SKM-1 (cell line): Measurements from ENCODE around the gene LRMDA.

Source experiments
- DNase-seq: peaks from one replicate; lab custom pipeline; 2025; ENCODE audit not compliant: unreplicated experiment; lab: John Stamatoyannopoulos, UW

The LRMDA gene

DNA sequence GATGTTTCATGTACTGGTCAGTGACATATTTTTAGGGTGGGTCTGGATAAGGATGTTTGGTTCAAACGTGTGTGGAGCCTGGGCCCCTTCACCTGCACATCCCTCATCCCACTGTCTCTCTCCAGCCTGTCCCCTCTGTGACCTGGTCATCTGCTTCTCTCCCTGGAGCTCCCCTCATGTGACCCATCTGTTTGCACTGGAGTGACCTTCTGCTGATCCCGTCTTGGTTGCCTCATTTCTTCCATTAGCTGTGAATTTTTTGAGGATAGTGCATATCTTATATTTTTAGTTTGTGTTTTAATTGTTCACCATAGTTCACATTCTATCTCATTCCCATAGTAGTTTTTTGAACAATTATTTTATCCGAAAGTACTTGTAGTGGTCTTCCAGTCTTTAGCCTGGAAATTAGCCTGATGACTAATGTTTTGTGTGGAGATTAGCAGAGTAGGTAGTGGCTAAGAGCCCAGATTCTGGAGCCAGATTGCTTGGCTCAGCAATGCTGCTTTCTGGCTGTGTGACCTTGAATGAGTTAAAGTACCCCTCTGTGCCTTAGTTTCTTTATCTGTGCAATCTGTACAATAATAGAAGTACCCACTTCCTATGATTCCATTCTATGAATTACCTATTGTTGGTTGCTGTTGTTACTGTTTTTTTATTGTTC lies 224.5 kb downstream of the LRMDA start:
- no peak for DNase-seq

DNA sequence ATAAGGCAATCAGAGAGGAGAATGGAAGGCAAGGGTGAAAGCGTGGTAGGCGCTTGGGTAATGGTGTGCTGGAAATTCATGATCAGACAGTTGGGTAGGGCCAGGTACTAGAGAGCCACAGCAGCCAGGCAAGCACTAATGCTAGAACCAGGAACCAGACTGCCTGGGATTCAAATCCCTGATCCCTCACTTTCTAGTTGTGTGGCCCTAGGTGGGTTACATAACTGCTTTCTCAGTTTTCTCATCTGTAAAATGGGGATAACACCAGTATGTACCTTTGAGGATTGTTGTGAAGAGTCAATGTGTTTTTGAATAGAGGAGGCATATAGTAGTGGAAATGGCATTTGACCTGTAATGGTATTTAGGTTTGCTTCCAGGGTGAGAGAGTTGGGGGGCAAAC lies 225.9 kb downstream of the LRMDA start:
- DNase-seq, result no peak

DNA sequence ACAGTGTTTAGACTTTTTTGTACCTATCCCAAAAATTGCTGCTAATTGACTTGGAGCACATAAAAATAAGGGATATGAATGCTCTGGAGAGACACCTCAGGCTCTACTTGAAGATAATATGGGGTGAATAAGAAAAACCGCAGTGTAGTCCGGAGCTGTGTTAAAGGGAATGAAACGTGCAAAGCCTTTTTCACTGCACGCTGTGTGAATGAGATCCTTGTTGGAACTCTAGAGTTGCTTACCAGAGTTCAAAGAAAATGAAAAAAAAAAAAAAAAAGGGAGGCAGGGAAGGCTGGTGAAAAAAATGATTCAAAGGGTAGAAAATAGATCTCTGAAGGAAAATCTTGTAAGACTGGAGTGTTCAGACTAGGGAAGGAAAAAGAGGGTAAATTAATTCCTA lies 226.6 kb downstream of the LRMDA start:
- no peak for DNase-seq

DNA sequence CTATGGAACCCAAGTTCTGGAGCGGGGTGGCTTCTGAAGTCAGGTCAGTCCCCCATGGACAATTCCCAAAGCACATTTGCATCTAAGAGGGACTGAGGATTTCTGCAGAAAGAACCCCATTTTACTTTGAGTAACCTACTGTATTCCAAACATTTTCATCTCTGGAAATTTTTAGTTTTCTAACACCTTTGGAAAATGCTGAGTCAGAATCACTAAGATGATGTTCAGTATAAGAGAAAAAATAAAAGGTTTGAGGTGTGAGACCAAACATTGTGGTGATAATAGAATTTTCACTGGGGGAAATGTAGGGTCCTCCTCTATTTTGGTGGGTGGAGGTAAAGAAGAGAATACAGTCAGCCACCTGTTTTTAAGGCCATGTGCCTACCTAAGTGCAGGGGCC lies 227.1 kb downstream of the LRMDA start:
- no peak for DNase-seq

DNA sequence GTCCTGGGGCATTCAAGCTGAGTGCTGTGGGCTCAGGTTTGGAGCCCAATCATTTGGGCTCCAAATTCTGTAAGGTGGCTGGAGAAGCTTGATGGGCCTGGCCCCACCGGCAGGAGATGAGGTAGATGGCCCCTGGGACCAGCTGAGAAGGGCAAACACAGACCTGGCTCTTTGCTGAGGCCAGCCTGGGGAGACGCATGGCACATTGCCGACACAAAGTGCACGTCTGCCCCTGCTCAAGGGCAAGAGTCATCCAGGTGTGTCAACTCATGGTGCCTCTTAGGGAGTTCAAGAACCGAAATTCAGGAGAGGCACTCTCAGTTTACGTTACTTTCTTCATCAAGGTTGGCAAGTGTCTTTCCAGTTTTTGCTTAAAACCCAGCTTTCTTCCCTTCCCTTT lies 227.5 kb downstream of the LRMDA start:
- DNase-seq, result no peak

DNA sequence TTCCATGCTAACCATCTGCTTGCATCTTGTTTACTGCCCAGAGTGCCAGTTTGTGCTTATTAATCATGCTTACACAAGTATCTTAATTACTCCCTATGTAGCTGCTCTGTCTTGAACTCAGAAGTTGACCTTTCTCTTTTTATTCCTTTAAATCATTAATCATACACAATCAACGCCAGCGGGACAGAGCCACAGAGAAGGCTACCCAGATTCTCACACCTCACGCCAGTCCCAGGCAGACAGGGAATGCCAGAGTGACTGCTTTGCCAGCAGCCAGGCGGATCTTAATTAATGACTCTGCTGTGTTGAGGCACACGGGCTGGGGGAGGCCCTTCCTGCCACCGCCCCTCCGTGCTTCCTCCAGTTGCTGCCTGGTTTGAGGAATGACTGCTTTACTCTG lies 229.4 kb downstream of the LRMDA start:
- DNase-seq, result no peak

DNA sequence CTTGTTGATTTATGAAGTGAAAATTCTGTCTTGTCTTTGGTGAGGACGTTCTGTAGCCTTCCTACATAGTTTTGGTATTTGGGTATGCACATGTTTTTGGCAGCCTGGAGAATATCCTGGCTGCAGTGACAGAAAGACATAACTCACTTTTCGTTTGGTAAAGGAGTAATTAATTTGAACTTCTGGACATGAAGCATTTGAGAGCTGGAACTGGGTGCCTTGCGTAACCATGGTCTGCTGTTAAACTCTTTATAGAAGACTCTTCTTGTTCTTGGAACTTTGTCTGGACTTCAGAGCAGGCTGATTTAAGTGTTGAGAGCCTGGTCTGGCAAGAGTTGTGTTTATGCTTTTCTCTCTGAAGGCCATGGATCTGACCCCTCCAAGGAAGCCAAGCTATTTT lies 231.3 kb downstream of the LRMDA start:
- DNase-seq, result no peak

DNA sequence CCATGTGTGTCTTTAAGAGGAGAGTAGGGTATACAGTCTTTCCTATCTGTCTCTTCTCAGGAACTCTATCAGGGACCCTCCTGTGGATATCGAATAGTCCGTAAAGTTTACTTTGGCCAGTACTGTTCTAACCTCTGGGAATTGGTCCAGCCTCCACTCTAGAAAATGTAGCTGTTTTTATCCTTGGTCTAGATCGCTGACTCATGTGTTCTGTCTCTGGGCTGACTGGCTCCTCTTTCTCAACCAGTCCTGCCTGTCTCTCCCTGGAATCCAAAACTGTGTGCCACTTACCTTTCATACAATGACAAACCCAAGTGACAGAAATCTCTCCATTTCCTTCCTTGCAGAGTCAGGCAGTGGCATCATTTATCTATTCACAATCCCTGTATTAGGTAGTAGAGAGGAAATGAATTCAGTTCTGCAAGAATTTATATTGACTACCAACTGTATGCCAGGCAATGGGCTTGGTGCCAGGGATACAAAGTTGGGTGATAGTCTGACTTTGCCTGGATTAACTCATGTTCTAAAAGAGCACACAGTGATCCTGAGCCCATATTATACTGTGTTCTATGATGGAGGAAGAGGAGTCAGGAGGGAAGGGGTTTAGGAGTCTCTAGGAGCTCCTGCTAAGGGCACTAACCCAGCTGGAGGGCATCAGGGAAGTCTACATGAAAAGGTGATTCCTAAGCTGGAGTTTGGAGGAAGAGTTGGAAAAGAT lies 232.7 kb downstream of the LRMDA start:
- DNase-seq, result no peak

DNA sequence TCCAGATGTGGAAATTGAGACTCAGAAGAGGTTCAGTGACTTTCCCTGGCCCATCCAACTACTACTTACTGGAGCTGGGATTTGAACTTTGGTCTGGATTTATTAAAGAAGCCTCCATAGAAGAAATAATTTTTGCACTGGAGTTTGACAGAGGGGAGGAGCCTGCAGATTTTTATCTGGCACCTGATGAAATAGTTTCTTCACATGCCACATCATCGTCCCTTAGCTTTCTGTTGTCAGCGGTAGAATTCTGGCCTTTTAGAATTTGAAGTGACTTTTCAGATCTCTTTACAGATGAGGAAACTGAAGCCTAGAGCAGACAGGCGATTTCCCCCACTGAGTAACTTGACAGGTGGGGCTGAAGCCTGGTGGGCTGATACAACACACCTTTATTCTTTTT lies 233.5 kb downstream of the LRMDA start:
- DNase-seq, result no peak

DNA sequence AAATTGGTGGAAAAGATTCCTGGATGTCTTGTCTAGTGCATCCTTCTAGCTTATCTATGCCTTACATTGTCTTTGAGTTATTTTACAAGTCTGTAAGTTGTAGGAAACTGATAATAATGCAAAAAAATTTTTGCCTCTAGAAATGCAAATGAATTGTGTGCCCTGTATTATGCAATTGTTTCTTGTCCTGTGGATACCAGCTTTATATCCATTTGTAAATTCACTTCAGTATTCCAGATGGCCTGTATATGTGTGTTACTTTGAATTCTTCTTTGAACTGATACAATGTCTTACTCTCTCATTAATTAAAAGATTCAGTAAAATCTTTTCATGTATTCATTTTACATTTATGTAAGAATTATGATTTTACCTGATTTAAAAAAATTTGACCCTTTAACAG lies 234.3 kb downstream of the LRMDA start:
- DNase-seq, result no peak

DNA sequence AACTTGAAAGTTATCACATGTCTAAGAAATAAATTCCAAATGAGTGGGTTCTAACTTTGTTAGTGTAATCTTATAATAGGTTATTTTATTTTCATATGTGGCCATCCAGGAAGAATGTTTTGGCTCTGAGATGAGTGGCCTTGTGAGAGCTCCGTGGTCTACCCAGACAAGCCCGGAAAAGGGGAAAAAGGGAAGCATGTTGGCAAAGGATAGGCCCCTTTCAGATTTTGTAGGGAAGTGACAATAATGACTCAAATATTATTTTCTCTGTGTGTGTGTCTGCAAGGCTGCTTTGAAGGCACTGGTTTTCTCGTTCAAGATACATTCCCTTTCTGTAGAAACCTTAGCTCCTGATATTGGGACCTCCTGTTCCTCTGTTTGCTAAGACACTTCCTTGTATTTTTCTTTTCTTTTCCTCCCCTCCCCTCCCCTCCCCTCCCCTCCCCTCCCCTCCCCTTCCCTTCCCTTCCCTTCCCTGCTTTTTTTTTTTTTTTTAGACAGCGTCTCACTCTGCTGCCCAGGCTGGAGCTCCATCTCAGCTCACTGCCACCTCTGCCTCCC lies 240.8 kb downstream of the LRMDA start:
- DNase-seq, result no peak

DNA sequence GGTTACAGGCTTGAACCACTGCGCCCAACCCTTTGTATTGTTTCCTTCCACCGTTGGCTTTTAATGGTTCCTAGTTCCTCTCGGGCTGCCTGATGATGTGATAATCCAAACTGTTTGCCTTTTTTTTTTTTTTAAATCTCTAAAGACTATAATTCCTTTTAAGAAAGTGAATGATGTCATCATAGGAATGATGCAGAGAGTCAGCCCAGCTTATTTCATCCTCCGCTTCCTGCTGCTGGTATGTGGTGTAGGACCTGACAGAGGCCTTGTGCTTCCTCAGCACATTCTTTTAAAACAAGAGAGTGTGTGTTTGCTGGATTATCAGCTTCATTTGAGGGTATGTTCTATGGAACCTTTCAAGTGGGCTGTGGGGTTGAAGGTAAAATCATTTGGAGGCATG lies 241.4 kb downstream of the LRMDA start:
- no peak for DNase-seq

DNA sequence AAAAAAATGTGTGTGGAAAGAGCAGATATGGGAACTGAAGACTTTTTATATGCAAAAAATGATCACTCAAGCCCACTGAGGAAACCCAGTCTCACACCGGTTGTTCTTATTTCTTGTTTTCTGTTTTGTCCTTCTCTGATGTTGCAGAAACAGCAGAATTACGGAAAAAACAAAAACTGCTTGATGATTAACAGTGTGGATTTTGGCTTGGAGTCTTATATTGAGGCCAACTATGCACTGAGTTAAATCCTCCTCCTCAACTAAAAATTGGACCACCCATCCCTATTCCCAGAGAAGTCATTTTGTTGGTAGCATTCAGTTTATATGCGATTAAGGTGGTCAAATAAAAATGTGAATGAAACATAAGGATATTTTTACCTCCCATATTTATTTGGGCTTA lies 246.1 kb downstream of the LRMDA start:
- no peak for DNase-seq

DNA sequence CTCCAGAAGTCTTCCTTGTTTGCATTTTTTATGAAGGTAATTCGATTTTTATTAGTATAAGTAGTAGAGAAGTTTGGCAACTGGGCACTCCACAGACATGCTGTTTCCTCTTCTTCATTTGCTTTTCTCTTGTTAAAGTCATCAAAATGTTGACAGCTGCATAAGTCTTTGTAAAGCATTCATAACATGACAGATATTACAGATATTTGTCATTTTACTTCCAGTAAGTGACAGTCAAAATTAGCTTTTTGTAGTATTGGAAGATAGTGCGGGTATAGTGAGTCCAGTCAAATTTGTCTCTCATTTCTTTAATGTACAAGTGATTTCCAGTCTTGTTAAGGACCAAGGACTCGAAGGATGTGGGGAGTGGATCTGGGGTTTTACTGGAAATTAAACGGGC lies 247.1 kb downstream of the LRMDA start:
- DNase-seq, result no peak

DNA sequence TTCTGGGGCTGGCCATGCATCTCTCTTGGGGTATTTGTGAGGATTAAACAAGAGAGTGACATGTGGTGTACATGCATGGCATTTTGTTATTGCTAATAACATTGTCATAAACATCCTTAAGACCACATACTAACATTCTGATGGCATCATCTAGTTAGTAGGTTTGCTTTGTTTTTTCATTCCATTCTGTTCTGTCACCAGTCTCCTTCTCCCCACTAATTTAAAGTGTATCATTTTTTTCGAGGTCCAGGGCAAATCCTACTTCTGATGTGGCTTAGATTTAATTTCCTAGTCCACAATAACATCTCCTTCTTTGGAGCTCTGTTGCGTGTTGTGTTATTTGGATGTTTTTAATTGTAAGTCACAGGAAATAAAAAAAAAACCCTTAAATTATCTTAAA lies 248.1 kb downstream of the LRMDA start:
- DNase-seq, result no peak

DNA sequence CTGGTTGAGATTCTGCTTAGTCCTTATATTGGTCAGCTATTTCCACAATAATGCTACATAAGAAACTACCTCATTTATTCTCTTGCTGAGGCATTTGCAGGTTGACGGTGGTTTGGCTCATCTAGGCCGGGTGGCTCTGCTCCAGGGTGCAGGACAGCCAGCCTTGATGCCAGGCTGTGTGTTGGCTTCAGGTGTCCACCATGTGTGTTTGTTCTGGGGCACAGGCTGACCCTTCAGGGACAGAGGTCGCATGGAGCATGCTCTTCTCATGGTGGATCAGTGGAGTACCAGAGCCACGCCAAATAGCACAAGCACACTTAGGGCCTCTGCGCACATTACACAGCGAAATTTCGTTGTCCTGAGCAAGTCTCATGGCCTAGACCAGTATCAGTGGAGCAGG lies 249.9 kb downstream of the LRMDA start:
- no peak for DNase-seq

DNA sequence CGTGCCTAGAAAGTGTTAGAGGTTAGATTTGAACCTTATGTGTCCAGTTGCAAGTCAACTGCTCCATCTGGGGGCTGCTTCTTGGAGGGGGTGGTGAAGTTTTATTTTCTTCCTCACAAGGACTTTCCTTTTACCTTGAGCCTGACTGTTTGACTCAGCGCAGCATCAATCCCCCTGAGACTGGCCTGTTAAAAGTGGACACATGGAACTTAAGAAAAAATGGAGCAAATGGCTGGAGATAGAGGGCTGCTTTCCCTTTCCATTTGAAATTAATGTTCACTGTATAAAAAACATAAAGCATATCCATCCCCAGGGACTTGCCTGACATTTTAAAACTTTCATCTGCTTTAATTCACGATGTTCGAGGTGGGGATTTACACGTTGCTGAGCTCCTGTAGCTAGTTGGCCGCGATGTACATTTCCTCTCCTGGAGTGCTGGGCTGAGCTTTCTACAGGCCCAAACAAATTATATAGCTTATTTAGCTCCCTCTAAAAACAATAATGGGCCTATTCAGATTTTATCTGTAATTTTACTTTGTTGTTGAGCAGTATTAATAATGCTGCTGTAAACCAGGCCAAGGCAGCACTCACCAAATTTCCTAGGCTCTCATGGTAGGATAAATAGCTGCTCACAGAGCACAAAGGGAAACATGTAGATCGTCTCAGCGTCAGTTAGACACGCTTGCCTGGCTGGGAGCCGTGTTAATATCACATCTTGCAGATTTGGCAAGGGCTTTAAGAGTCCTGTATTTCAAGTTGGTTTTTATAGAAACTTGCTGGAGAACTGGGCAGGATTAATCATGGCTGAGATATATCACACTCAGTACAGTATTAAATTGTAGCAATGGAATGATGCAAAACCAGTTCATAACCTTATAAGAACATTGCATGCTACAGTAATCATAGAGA lies 251.5 kb downstream of the LRMDA start:
- DNase-seq, result no peak

DNA sequence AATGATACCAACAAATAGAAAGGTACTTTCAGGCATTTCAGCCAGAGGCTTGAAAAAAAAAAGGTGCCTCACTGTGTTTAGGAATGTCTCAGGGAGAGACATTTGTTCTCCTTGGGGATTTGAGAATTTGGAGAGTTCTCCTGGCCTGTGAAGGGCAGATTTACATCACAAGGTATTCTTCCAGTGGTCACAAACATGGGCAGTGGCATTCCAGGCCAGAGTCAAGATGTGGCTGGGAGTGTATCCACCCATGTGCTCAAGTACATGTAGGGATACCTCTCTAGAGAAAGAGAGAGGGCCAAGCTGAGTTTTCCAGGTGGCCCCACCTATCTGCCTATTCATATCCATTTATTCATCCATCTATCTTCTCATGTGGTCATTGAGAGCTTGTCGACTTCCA lies 253.8 kb downstream of the LRMDA start:
- no peak for DNase-seq

DNA sequence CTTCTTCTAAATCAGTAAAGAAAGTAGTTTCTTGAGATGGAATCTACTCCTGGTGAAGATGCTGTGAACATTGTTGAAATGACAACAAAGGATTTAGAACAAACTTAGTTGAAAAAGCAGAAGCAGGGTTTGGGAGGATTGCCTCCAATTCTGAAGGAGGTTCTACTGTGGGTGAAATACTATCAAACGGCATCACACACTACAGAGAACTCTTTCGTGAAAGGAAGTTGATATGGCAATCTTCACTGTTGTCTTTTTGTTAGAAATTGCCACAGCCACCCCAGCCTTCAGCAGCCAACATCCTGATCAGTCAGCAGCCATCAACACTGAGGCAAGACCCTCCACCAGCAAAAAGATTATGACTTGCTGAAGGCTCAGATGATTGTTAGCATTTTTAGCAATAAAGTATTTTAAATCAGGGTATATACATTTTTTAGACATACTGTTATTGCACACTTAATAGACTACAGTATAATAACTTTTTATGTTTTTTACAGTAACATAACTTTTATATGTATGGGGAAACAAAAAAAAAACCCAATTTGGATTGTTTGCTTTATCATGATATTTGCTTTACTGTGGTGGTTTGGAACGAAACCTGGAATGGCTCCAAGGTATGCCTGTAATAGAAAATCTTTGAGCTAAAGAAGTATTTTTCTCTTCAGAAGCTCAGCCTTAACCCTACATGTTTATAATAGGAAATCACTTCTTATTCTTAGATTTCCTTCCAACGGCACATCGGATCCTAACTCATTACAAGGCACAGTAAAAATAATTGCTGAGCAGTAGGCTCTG lies 257.3 kb downstream of the LRMDA start:
- DNase-seq, result no peak

DNA sequence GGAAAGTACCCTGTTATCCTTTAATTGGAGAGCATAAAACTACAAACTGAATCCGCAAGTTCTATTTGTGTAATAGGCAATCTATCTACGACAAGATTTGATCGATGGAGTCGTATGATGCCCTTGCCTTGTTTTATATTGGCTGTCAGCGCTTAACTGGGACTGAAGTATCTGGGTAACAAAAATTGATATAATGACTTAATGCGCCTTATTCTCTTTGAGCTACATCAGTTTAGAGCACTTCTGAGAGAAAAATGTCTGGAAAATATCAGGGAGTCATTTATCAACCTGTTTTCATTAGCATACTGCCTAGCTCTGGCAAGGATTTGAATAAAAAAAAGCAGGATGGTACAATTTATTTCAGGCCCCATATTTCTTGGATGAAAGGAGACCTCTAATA lies 262.1 kb downstream of the LRMDA start:
- DNase-seq, result no peak

DNA sequence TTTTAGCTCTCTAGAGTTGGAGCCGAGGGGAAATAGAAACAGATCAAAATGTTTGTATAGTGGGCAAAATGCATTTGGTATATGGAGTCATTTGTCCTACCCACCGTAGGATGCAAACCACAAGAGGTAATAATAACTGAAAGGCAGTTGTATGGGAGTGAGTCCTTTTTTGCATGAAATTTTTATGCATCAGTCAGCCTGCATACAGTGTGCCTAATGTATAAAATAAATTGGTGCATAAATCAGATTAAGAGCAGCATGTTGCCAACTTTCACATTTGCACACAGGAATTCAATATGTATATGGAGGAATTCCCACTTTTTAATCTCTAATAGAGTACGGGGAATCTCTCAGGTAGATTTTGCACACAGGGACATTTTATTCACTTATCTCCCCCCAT lies 262.8 kb downstream of the LRMDA start:
- no peak for DNase-seq
